OCI-LY1 (cell line): ENCODE results near the gene SAP130.

Source experiments
- H2AFZ ChIP-seq: fragments of 200-600 bp; sonication (generic), shearing (Covaris generic); 2 replicates; pipeline ENCODE4 v1.6.0; 2014; ENCODE audit warnings: antibody characterized with exemption, mild to moderate bottlenecking, low read length
- H3F3A ChIP-seq: fragments of 200-600 bp; sonication (generic), shearing (Covaris generic); 2 replicates; pipeline ENCODE4 v1.6.0; 2014; ENCODE audit warnings: mild to moderate bottlenecking, antibody characterized with exemption, low read length, moderate library complexity; ENCODE audit not compliant: insufficient read depth
- H3K27ac ChIP-seq: fragments of 200-600 bp; sonication (generic); 2 replicates; pipeline ENCODE4 v1.5.1; 2014; ENCODE audit warnings: low read length, mixed run types, mild to moderate bottlenecking, low read depth; ENCODE audit not compliant: poor library complexity, severe bottlenecking
- H3K27me3 ChIP-seq: fragments of 200-600 bp; sonication (generic); 2 replicates; pipeline ENCODE4 v1.6.0; 2014; ENCODE audit warnings: antibody characterized with exemption, mild to moderate bottlenecking, low read length, moderate library complexity; ENCODE audit not compliant: insufficient read depth
- H3K36me3 ChIP-seq: fragments of 200-600 bp; sonication (generic); 2 replicates; pipeline ENCODE4 v1.6.1; 2014; ENCODE audit warnings: mild to moderate bottlenecking, antibody characterized with exemption, low read length, moderate library complexity, mixed read lengths; ENCODE audit not compliant: insufficient read depth
- H3K4me1 ChIP-seq: fragments of 200-600 bp; sonication (generic); 2 replicates; pipeline ENCODE4 v1.5.1; 2014; ENCODE audit warnings: mild to moderate bottlenecking, low read length, moderate library complexity; ENCODE audit not compliant: insufficient read depth, severe bottlenecking
- H3K4me2 ChIP-seq: fragments of 200-600 bp; sonication (generic), shearing (Covaris generic); 2 replicates; pipeline ENCODE4 v1.6.1; 2014; ENCODE audit warnings: low read length
- H3K4me3 ChIP-seq: fragments of 200-600 bp; sonication (generic); 2 replicates; pipeline ENCODE4 v1.5.1; 2014; ENCODE audit warnings: low read length, low read depth, mild to moderate bottlenecking, mixed read lengths; ENCODE audit not compliant: poor library complexity, severe bottlenecking
- H3K79me2 ChIP-seq: fragments of 200-600 bp; shearing (Covaris generic); 2 replicates; pipeline ENCODE4 v1.6.1; 2016; ENCODE audit warnings: mixed run types, low read length, mixed read lengths; ENCODE audit not compliant: insufficient read depth
- H3K9ac ChIP-seq: fragments of 200-600 bp; sonication (generic), shearing (Covaris generic); 2 replicates; pipeline ENCODE4 v1.6.1; 2014; ENCODE audit warnings: mild to moderate bottlenecking, low read length, mixed read lengths
- H3K9me2 ChIP-seq: fragments of 200-600 bp; sonication (generic), shearing (Covaris generic); 2 replicates; pipeline ENCODE4 v1.6.1; 2014; ENCODE audit warnings: low read depth, mild to moderate bottlenecking, low read length, mixed read lengths
- H3K9me3 ChIP-seq: fragments of 200-600 bp; shearing (Covaris generic); 2 replicates; pipeline ENCODE4 v1.6.1; 2014; ENCODE audit warnings: low read length, mixed read lengths
- H4K20me1 ChIP-seq: fragments of 200-600 bp; sonication (generic), shearing (Covaris generic); 2 replicates; pipeline ENCODE4 v1.6.0; 2016; ENCODE audit warnings: mild to moderate bottlenecking, low read length; ENCODE audit not compliant: insufficient read depth
- CTCF ChIP-seq: fragments of 200-600 bp; sonication (generic), shearing (Covaris generic); IDR thresholded peaks from 2 replicates; pipeline ENCODE4 v1.5.1; 2017; ENCODE audit warnings: mild to moderate bottlenecking, antibody characterized with exemption, low read length, moderate library complexity, mixed read lengths
- EZH2 ChIP-seq: fragments of 200-600 bp; sonication (generic), shearing (Covaris generic); IDR thresholded peaks from 2 replicates; pipeline ENCODE4 v1.8.0; 2017; ENCODE audit warnings: borderline replicate concordance, mixed run types, mild to moderate bottlenecking, antibody characterized with exemption, low read length, moderate library complexity, mixed read lengths

The SAP130 gene

GRCh38 chr2:128069769-128070168 is 41.9 kb upstream of the SAP130 start:
- H4K20me1 ChIP-seq, result no peaks in the 10 kb centered on the region
- no peak overlapping the region for H2AFZ ChIP-seq
- no peaks in the 10 kb centered on the region for H3K9me3 ChIP-seq
- no peaks in the 10 kb centered on the region for H3K36me3 ChIP-seq
- no peak overlapping the region for H3K4me2 ChIP-seq
- H3K9me2 ChIP-seq, result no peaks in the 10 kb centered on the region
- no peaks in the 10 kb centered on the region for H3K79me2 ChIP-seq
- H3K4me1 ChIP-seq, result no peaks in the 10 kb centered on the region
- H3K27me3 ChIP-seq, result no peaks in the 10 kb centered on the region
- no peak overlapping the region for H3K27ac ChIP-seq
- no peaks in the 10 kb centered on the region for H3F3A ChIP-seq
- no peak overlapping the region for H3K4me3 ChIP-seq
- TF ChIP-seq CTCF (no peak), EZH2 (no peak)
- no peak overlapping the region for H3K9ac ChIP-seq

GRCh38 chr2:128064353-128064752 is 36.5 kb upstream of the SAP130 start:
- Histone ChIP-seq H3K27me3 (no peaks in the 10 kb centered on the region), H4K20me1 (no peaks in the 10 kb centered on the region), H3K9me2 (no peaks in the 10 kb centered on the region), H3K4me2 (no peak overlapping the region), H3K9me3 (no peaks in the 10 kb centered on the region), H3K79me2 (no peaks in the 10 kb centered on the region), H3F3A (no peaks in the 10 kb centered on the region), H3K4me3 (no peak overlapping the region), H2AFZ (no peak overlapping the region), H3K27ac (no peak overlapping the region), H3K9ac (no peak overlapping the region), H3K4me1 (no peaks in the 10 kb centered on the region), H3K36me3 (no peaks in the 10 kb centered on the region)
- no peak for TF ChIP-seq EZH2
- TF ChIP-seq CTCF, result no peak

- TF ChIP-seq EZH2, result no peak
- TF ChIP-seq CTCF, result no peak
- no peak overlapping the region for H3K4me2 ChIP-seq
- H3K36me3 ChIP-seq, result no peaks in the 10 kb centered on the region
- H3K9me2 ChIP-seq, result no peaks in the 10 kb centered on the region
- no peaks in the 10 kb centered on the region for H4K20me1 ChIP-seq
- H3K9me3 ChIP-seq, result no peaks in the 10 kb centered on the region
- H3K27me3 ChIP-seq, result no peaks in the 10 kb centered on the region
- H3K79me2 ChIP-seq, result no peaks in the 10 kb centered on the region
- H3K9ac ChIP-seq, result no peak overlapping the region
- H3F3A ChIP-seq, result no peaks in the 10 kb centered on the region
- H3K4me1 ChIP-seq, result no peaks in the 10 kb centered on the region
- H3K27ac ChIP-seq, result no peak overlapping the region
- H2AFZ ChIP-seq, result no peak overlapping the region
- H3K4me3 ChIP-seq, result no peak overlapping the region
Observed at GRCh38 chr2:128062571-128062970, 34.7 kb upstream of the SAP130 start.
